ENCODE results near the gene CARD14.

Gene CARD14

GRCh38 chr17:80169784-80170500 is at the start of gene CARD14:
TSS of gene CARD14 (plus strand) at chr17:80170030. CDS start at chr17:80181439, 11,409 bp downstream.
- no peaks in the 10 kb centered on the region for H3K36me3 Mint-ChIP-seq
- no peak within 1 kb of the TSS for H3K27ac Mint-ChIP-seq
- no peak within 1 kb of the TSS for H3K4me3 Mint-ChIP-seq
- peaks cover 0 to 3% of the 10 kb centered on the region in 2 donors for H3K9me3 Mint-ChIP-seq
- no peaks in the 10 kb centered on the region for H3K4me1 Mint-ChIP-seq
- H3K27me3 Mint-ChIP-seq = peaks cover 4 to 13% of the 10 kb centered on the region in 2 donors
- DNase-seq = no peak
- no peak for ATAC-seq (replicated peaks)

GRCh38 chr17:80122026-80122575 is 47.7 kb upstream of the CARD14 start:
- H3K27me3 Mint-ChIP-seq = peaks cover 0 to 5% of the 10 kb centered on the region in 2 donors
- no peaks in the 10 kb centered on the region for H3K36me3 Mint-ChIP-seq
- no peak overlapping the region for H3K27ac Mint-ChIP-seq
- H3K4me1 Mint-ChIP-seq = no peaks in the 10 kb centered on the region
- no peak overlapping the region for H3K4me3 Mint-ChIP-seq
- ATAC-seq (replicated peaks) (no peak), DNase-seq (no peak)
- no peaks in the 10 kb centered on the region for H3K9me3 Mint-ChIP-seq

GRCh38 chr17:80122926-80123505 is 46.8 kb upstream of the CARD14 start:
- H3K4me1 Mint-ChIP-seq = no peaks in the 10 kb centered on the region
- DNase-seq (no peak), ATAC-seq (replicated peaks) (no peak)
- peaks cover 0 to 10% of the 10 kb centered on the region in 2 donors for H3K27me3 Mint-ChIP-seq
- no peak overlapping the region for H3K27ac Mint-ChIP-seq
- no peaks in the 10 kb centered on the region for H3K36me3 Mint-ChIP-seq
- no peaks in the 10 kb centered on the region for H3K9me3 Mint-ChIP-seq
- H3K4me3 Mint-ChIP-seq = no peak overlapping the region

- no peaks in the 10 kb centered on the region for H3K4me1 Mint-ChIP-seq
- no peak overlapping the region for H3K4me3 Mint-ChIP-seq
- ATAC-seq (replicated peaks) = no peak
- H3K27ac Mint-ChIP-seq = no peak overlapping the region
- H3K36me3 Mint-ChIP-seq = no peaks in the 10 kb centered on the region
- H3K9me3 Mint-ChIP-seq = no peaks in the 10 kb centered on the region
- DNase-seq = no peak
- H3K27me3 Mint-ChIP-seq = peaks cover 0 to 14% of the 10 kb centered on the region in 2 donors
Observed at GRCh38 chr17:80123791-80124190, 46.0 kb upstream of the CARD14 start.

- H3K4me3 Mint-ChIP-seq = no peak overlapping the region
- peaks cover 0 to 19% of the 10 kb centered on the region in 2 donors for H3K27me3 Mint-ChIP-seq
- no peak overlapping the region for H3K27ac Mint-ChIP-seq
- no peaks in the 10 kb centered on the region for H3K4me1 Mint-ChIP-seq
- DNase-seq = no peak
- H3K36me3 Mint-ChIP-seq = no peaks in the 10 kb centered on the region
- no peak for ATAC-seq (replicated peaks)
- no peaks in the 10 kb centered on the region for H3K9me3 Mint-ChIP-seq
Observed at GRCh38 chr17:80124351-80124981, 45.4 kb upstream of the CARD14 start.

- no peak overlapping the region for H3K27ac Mint-ChIP-seq
- DNase-seq (no peak), ATAC-seq (replicated peaks) (no peak)
- no peak overlapping the region for H3K4me3 Mint-ChIP-seq
- no peaks in the 10 kb centered on the region for H3K36me3 Mint-ChIP-seq
- H3K27me3 Mint-ChIP-seq = peaks cover 0 to 19% of the 10 kb centered on the region in 2 donors
- H3K4me1 Mint-ChIP-seq = no peaks in the 10 kb centered on the region
- H3K9me3 Mint-ChIP-seq = no peaks in the 10 kb centered on the region
Observed at GRCh38 chr17:80125656-80126448, 44.0 kb upstream of the CARD14 start.

- ATAC-seq (replicated peaks) = no peak
- H3K4me1 Mint-ChIP-seq = no peaks in the 10 kb centered on the region
- no peak overlapping the region for H3K4me3 Mint-ChIP-seq
- peaks cover 0 to 19% of the 10 kb centered on the region in 2 donors for H3K27me3 Mint-ChIP-seq
- DNase-seq = no peak
- H3K36me3 Mint-ChIP-seq = peaks cover 0 to under 1% of the 10 kb centered on the region in 2 donors
- H3K27ac Mint-ChIP-seq = no peak overlapping the region
- no peaks in the 10 kb centered on the region for H3K9me3 Mint-ChIP-seq
Observed at GRCh38 chr17:80126449-80126715, 43.4 kb upstream of the CARD14 start.

- Mint-ChIP-seq H3K27me3 (peaks cover 0 to 19% of the 10 kb centered on the region in 2 donors), H3K27ac (no peak overlapping the region), H3K36me3 (peaks cover 16 to 20% of the 10 kb centered on the region in 2 donors), H3K9me3 (no peaks in the 10 kb centered on the region), H3K4me3 (no peak overlapping the region), H3K4me1 (no peaks in the 10 kb centered on the region)
- no peak for DNase-seq
- no peak for ATAC-seq (replicated peaks)
Observed at GRCh38 chr17:80129006-80129565, 40.7 kb upstream of the CARD14 start.

- ATAC-seq (replicated peaks) = no peak
- H3K9me3 Mint-ChIP-seq = no peaks in the 10 kb centered on the region
- DNase-seq = no peak
- no peak overlapping the region for H3K4me3 Mint-ChIP-seq
- H3K4me1 Mint-ChIP-seq = no peaks in the 10 kb centered on the region
- peaks cover 0 to 19% of the 10 kb centered on the region in 2 donors for H3K27me3 Mint-ChIP-seq
- no peak overlapping the region for H3K27ac Mint-ChIP-seq
- H3K36me3 Mint-ChIP-seq = peaks cover 25 to 31% of the 10 kb centered on the region in 2 donors
Observed at GRCh38 chr17:80130992-80131391, 38.8 kb upstream of the CARD14 start.

GRCh38 chr17:80132906-80133625 is 36.8 kb upstream of the CARD14 start:
- H3K4me1 Mint-ChIP-seq = no peaks in the 10 kb centered on the region
- H3K27me3 Mint-ChIP-seq = peaks cover 0 to 8% of the 10 kb centered on the region in 2 donors
- H3K36me3 Mint-ChIP-seq = peaks cover 34 to 43% of the 10 kb centered on the region in 2 donors
- no peak for DNase-seq
- H3K9me3 Mint-ChIP-seq = no peaks in the 10 kb centered on the region
- no peak overlapping the region for H3K27ac Mint-ChIP-seq
- no peak for ATAC-seq (replicated peaks)
- H3K4me3 Mint-ChIP-seq = no peak overlapping the region

- no peaks in the 10 kb centered on the region for H3K9me3 Mint-ChIP-seq
- no peak overlapping the region for H3K4me3 Mint-ChIP-seq
- DNase-seq = no peak
- peaks cover 0 to 7% of the 10 kb centered on the region in 2 donors for H3K27me3 Mint-ChIP-seq
- peaks cover 37 to 47% of the 10 kb centered on the region in 2 donors for H3K36me3 Mint-ChIP-seq
- H3K4me1 Mint-ChIP-seq = no peaks in the 10 kb centered on the region
- no peak overlapping the region for H3K27ac Mint-ChIP-seq
- no peak for ATAC-seq (replicated peaks)
Observed at GRCh38 chr17:80133626-80133970, 36.2 kb upstream of the CARD14 start.

- DNase-seq = no peak
- H3K4me3 Mint-ChIP-seq = no peak overlapping the region
- no peaks in the 10 kb centered on the region for H3K4me1 Mint-ChIP-seq
- H3K27me3 Mint-ChIP-seq = no peaks in the 10 kb centered on the region
- H3K27ac Mint-ChIP-seq = no peak overlapping the region
- peaks cover 51 to 70% of the 10 kb centered on the region in 2 donors for H3K36me3 Mint-ChIP-seq
- ATAC-seq (replicated peaks) = no peak
- H3K9me3 Mint-ChIP-seq = no peaks in the 10 kb centered on the region
Observed at GRCh38 chr17:80137131-80137530, 32.7 kb upstream of the CARD14 start.

GRCh38 chr17:80138856-80139426 is 30.9 kb upstream of the CARD14 start:
- H3K36me3 Mint-ChIP-seq = peaks cover 39 to 60% of the 10 kb centered on the region in 2 donors
- no peak overlapping the region for H3K4me3 Mint-ChIP-seq
- peaks cover 5 to 8% of the 10 kb centered on the region in 2 donors for H3K4me1 Mint-ChIP-seq
- ATAC-seq (replicated peaks) = no peak
- no peak for DNase-seq
- H3K27ac Mint-ChIP-seq = no peak overlapping the region
- H3K27me3 Mint-ChIP-seq = no peaks in the 10 kb centered on the region
- H3K9me3 Mint-ChIP-seq = no peaks in the 10 kb centered on the region

Data from stimulated activated naive B cell treated with anti-CD40 and anti-IgM and Interleukin-4, amounts not matched to agents 10 μg/mL and 1 μg/mL and 100 μg/mL, for 72 hours (primary cell).